Osteocyte (in vitro differentiated cells): ENCODE data around the gene RRP36. TPM values are rescaled to one million over a fixed set of nuclear protein-coding genes. Genes with fewer than 3 reads are reported as not detected.
A peak's percentile ranks its signal among the peaks of the same experiment; 100 is the strongest.

Source experiments
- DNase-seq: peaks from one replicate; pipeline ENCODE4 v3.0.0; 2021; ENCODE audit warnings: mixed read lengths; ENCODE audit not compliant: unreplicated experiment; ENCODE audit errors: extremely low spot score
- H3K27ac Mint-ChIP-seq: one replicate; pipeline ENCODE4 v1.8.0; 2021; ENCODE audit warnings: mild to moderate bottlenecking, mixed read lengths; ENCODE audit not compliant: unreplicated experiment
- H3K27me3 Mint-ChIP-seq: one replicate; pipeline ENCODE4 v1.8.0; 2021; ENCODE audit warnings: mixed read lengths; ENCODE audit not compliant: unreplicated experiment
- H3K36me3 Mint-ChIP-seq: one replicate; pipeline ENCODE4 v1.8.0; 2021; ENCODE audit warnings: mixed read lengths; ENCODE audit not compliant: unreplicated experiment
- H3K4me1 Mint-ChIP-seq: one replicate; pipeline ENCODE4 v1.8.0; 2021; ENCODE audit warnings: mixed read lengths; ENCODE audit not compliant: unreplicated experiment
- H3K4me3 Mint-ChIP-seq: one replicate; pipeline ENCODE4 v1.8.0; 2021; ENCODE audit warnings: mild to moderate bottlenecking, moderate library complexity, mixed read lengths; ENCODE audit not compliant: unreplicated experiment
- H3K9me3 Mint-ChIP-seq: one replicate; pipeline ENCODE4 v1.8.0; 2021; ENCODE audit warnings: mixed read lengths; ENCODE audit not compliant: unreplicated experiment
- total RNA-seq: library from RNA; stranded (reverse); gene quantifications from 2 replicates; pipeline ENCODE4 v1.2.1, GENCODE V29; 2021
- TF ChIP-seq, protein P1 (sequence below): fragments of 200-600 bp; sonication (generic); IDR thresholded peaks from 2 replicates; pipeline ENCODE4 v1.5.0; 2021; ENCODE audit warnings: antibody characterized with exemption, mild to moderate bottlenecking, moderate library complexity

RRP36 gene
- total RNA-seq, 1 donor from 2014 or later, result 58.1 TPM

DNA sequence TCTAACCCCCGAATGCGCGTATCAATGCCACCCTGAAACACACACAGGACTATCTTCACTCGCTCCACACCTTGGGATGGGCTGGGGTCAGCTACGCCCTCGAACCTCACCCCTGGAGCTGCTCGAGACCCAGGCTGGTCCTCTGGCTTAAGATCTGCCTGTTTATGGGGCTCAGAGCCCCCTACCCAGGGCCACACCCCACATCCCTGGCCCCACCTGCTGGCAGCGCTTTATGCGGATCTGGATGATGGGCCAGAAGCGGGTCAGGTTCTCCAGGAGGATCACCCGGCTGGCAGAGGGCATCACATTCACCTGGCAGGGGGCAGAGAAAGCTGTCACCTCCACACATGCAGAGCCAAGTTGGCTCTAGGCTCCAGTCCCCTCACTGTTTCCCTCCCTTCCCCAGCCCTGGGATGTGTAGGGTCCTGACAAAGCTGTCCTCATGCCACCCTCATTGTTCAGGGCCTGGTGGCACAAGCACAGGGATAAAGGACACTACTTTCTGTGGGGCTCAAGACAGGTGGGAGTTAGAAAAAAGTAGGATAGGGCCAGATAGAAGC lies 24.0 kb downstream of the RRP36 start:
- Mint-ChIP-seq H3K4me3 (no peak overlapping the region), H3K36me3 (peaks cover 55% of the 10 kb centered on the region), H3K27ac (no peak overlapping the region), H3K4me1 (peaks cover under 1% of the 10 kb centered on the region), H3K9me3 (no peaks in the 10 kb centered on the region), H3K27me3 (no peaks in the 10 kb centered on the region)
- no peak for DNase-seq
- TF ChIP-seq, protein P1, sequence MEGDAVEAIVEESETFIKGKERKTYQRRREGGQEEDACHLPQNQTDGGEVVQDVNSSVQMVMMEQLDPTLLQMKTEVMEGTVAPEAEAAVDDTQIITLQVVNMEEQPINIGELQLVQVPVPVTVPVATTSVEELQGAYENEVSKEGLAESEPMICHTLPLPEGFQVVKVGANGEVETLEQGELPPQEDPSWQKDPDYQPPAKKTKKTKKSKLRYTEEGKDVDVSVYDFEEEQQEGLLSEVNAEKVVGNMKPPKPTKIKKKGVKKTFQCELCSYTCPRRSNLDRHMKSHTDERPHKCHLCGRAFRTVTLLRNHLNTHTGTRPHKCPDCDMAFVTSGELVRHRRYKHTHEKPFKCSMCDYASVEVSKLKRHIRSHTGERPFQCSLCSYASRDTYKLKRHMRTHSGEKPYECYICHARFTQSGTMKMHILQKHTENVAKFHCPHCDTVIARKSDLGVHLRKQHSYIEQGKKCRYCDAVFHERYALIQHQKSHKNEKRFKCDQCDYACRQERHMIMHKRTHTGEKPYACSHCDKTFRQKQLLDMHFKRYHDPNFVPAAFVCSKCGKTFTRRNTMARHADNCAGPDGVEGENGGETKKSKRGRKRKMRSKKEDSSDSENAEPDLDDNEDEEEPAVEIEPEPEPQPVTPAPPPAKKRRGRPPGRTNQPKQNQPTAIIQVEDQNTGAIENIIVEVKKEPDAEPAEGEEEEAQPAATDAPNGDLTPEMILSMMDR, result no peak

GRCh38 chr6:43047998-43048397 lies 26.6 kb downstream of the RRP36 start:
- TF ChIP-seq, protein P1, result no peak
- H3K36me3 Mint-ChIP-seq, result peaks cover 55% of the 10 kb centered on the region
- H3K4me3 Mint-ChIP-seq, result no peak overlapping the region
- no peaks in the 10 kb centered on the region for H3K9me3 Mint-ChIP-seq
- DNase-seq, result no peak
- no peak overlapping the region for H3K27ac Mint-ChIP-seq
- H3K4me1 Mint-ChIP-seq, result peaks cover 23% of the 10 kb centered on the region
- no peaks in the 10 kb centered on the region for H3K27me3 Mint-ChIP-seq

GRCh38 chr6:43050981-43051380 lies 29.6 kb downstream of the RRP36 start:
- H3K9me3 Mint-ChIP-seq, result no peaks in the 10 kb centered on the region
- H3K27ac Mint-ChIP-seq, result peak overlapping the region; percentile 50
- TF ChIP-seq, protein P1, result no peak
- no peak for DNase-seq
- peaks cover 34% of the 10 kb centered on the region for H3K4me1 Mint-ChIP-seq
- no peak overlapping the region for H3K4me3 Mint-ChIP-seq
- H3K36me3 Mint-ChIP-seq, result peaks cover 44% of the 10 kb centered on the region
- no peaks in the 10 kb centered on the region for H3K27me3 Mint-ChIP-seq

GRCh38 chr6:43052225-43052841 lies 30.9 kb downstream of the RRP36 start:
- no peaks in the 10 kb centered on the region for H3K9me3 Mint-ChIP-seq
- peak overlapping the region; percentile 97 for H3K27ac Mint-ChIP-seq
- TF ChIP-seq, protein P1, result no peak
- H3K36me3 Mint-ChIP-seq, result peaks cover 37% of the 10 kb centered on the region
- H3K27me3 Mint-ChIP-seq, result no peaks in the 10 kb centered on the region
- peaks cover 34% of the 10 kb centered on the region for H3K4me1 Mint-ChIP-seq
- H3K4me3 Mint-ChIP-seq, result peak overlapping the region; percentile 97
- no peak for DNase-seq

- TF ChIP-seq, protein P1, result no peak
- DNase-seq, result no peak
- peak overlapping the region; percentile 97 for H3K4me3 Mint-ChIP-seq
- H3K36me3 Mint-ChIP-seq, result peaks cover 35% of the 10 kb centered on the region
- no peaks in the 10 kb centered on the region for H3K9me3 Mint-ChIP-seq
- peaks cover 36% of the 10 kb centered on the region for H3K4me1 Mint-ChIP-seq
- no peaks in the 10 kb centered on the region for H3K27me3 Mint-ChIP-seq
- peak overlapping the region; percentile 97 for H3K27ac Mint-ChIP-seq
Observed at GRCh38 chr6:43052842-43053544, 31.6 kb downstream of the RRP36 start.
